Measurements from ENCODE around the gene WDR62. TPM values are rescaled to one million over a fixed set of nuclear protein-coding genes. Genes with fewer than 3 reads are reported as not detected.

Gene WDR62
- total and polyA plus RNA-seq, 2 experiments from 2014 or later, result 2.1 to 13.4 TPM

- no peak for DNase-seq (ENCODE audit: low read depth in 1 of 2, low spot score in 1 of 2)
- no peaks in the 10 kb centered on the region for H3K9me3 ChIP-seq (ENCODE audit: low read depth)
- H3K4me1 ChIP-seq (ENCODE audit: low read depth), result no peaks in the 10 kb centered on the region
- TF ChIP-seq CTCF (IDR thresholded peaks at IDR 0.05; ENCODE audit: low read depth, low read length), result no peak
- H3K27ac ChIP-seq, result no peak overlapping the region
- H3K4me3 ChIP-seq, result no peak overlapping the region
- H3K27me3 ChIP-seq, result no peaks in the 10 kb centered on the region
- peaks cover 3% of the 10 kb centered on the region for H3K36me3 ChIP-seq
Measured at GRCh38 chr19:36025541-36025940, 29.2 kb upstream of the WDR62 start.

- no peaks in the 10 kb centered on the region for H3K9me3 ChIP-seq (ENCODE audit: low read depth)
- H3K36me3 ChIP-seq, result peaks cover 3% of the 10 kb centered on the region
- no peak overlapping the region for H3K27ac ChIP-seq
- DNase-seq (ENCODE audit: low read depth in 1 of 2, low spot score in 1 of 2), result no peak
- H3K4me1 ChIP-seq (ENCODE audit: low read depth), result no peaks in the 10 kb centered on the region
- H3K27me3 ChIP-seq, result no peaks in the 10 kb centered on the region
- no peak overlapping the region for H3K4me3 ChIP-seq
- TF ChIP-seq CTCF (IDR thresholded peaks at IDR 0.05; ENCODE audit: low read depth, low read length), result no peak
Measured at GRCh38 chr19:36026091-36026876, 28.4 kb upstream of the WDR62 start.

- DNase-seq (ENCODE audit: low read depth in 1 of 2, low spot score in 1 of 2), result no peak
- H3K4me1 ChIP-seq (ENCODE audit: low read depth), result no peaks in the 10 kb centered on the region
- no peaks in the 10 kb centered on the region for H3K27me3 ChIP-seq
- no peak overlapping the region for H3K4me3 ChIP-seq
- H3K9me3 ChIP-seq (ENCODE audit: low read depth), result no peaks in the 10 kb centered on the region
- no peak overlapping the region for H3K27ac ChIP-seq
- TF ChIP-seq CTCF (IDR thresholded peaks at IDR 0.05; ENCODE audit: low read depth, low read length), result no peak
- H3K36me3 ChIP-seq, result no peaks in the 10 kb centered on the region
Measured at GRCh38 chr19:36027696-36028095, 27.0 kb upstream of the WDR62 start.

GRCh38 chr19:36028313-36029041, 26.2 kb upstream of the WDR62 start:
- no peak for DNase-seq (ENCODE audit: low read depth in 1 of 2, low spot score in 1 of 2)
- no peak for TF ChIP-seq CTCF (IDR thresholded peaks at IDR 0.05; ENCODE audit: low read depth, low read length)
- Histone ChIP-seq H3K27me3 (no peaks in the 10 kb centered on the region), H3K4me1 (ENCODE audit: low read depth) (no peaks in the 10 kb centered on the region), H3K9me3 (ENCODE audit: low read depth) (no peaks in the 10 kb centered on the region), H3K36me3 (no peaks in the 10 kb centered on the region), H3K4me3 (no peak overlapping the region), H3K27ac (no peak overlapping the region)

GRCh38 chr19:36030264-36031148, 24.2 kb upstream of the WDR62 start:
- peak; percentile 29 for TF ChIP-seq CTCF (IDR thresholded peaks at IDR 0.05; ENCODE audit: low read depth, low read length)
- Histone ChIP-seq H3K36me3 (no peaks in the 10 kb centered on the region), H3K27ac (no peak overlapping the region), H3K27me3 (no peaks in the 10 kb centered on the region), H3K9me3 (ENCODE audit: low read depth) (no peaks in the 10 kb centered on the region), H3K4me3 (no peak overlapping the region), H3K4me1 (ENCODE audit: low read depth) (no peaks in the 10 kb centered on the region)
- DNase-seq (ENCODE audit: low read depth in 1 of 2, low spot score in 1 of 2), result peak in 1 of 2 donors; percentile 57

Measured in cardiac muscle cell (in vitro differentiated cells and primary cell).